CD8-positive, alpha-beta memory T cell (primary cell): ENCODE data around the gene DBF4. TPM values are rescaled to one million over a fixed set of nuclear protein-coding genes. Genes with fewer than 3 reads are reported as not detected.
"Not testable (repeated sequence)": the region's sequence is repeated elsewhere in the genome, so short reads cannot be mapped to it uniquely, and the experiment has no call there.

Experiments used
- CTCF ChIA-PET: fragments of 350-600 bp; sonication (Branson Sonifier 250); formaldehyde crosslinking; loops from one replicate; lab custom pipeline; 2021; ENCODE audit warnings: antibody characterized with exemption; lab: Charles Lee
- POLR2A ChIA-PET: fragments of 350-600 bp; sonication (Branson Sonifier 250); formaldehyde crosslinking; loops from one replicate; lab custom pipeline; 2021; ENCODE audit warnings: antibody characterized with exemption; lab: Charles Lee
- DNase-seq, 5 donors: peaks; one replicate each; pipeline versions ENCODE4 v3.0.0 to v3.0.0-alpha.2; 2020 to 2022; ENCODE audit warnings: mixed read lengths in 1 of 5
- H3K27ac ChIP-seq: one replicate; pipeline ENCODE4 v1.7.0; 2013; ENCODE audit warnings: low read depth, mild to moderate bottlenecking, low read length, moderate library complexity
- H3K27me3 ChIP-seq: 2 replicates; pipeline ENCODE4 v1.7.0; 2013; ENCODE audit warnings: low read length, mild to moderate bottlenecking; ENCODE audit not compliant: insufficient read depth, poor library complexity, severe bottlenecking
- H3K36me3 ChIP-seq: 2 replicates; pipeline ENCODE4 v1.7.0; 2013; ENCODE audit warnings: mild to moderate bottlenecking, low read length, moderate library complexity; ENCODE audit not compliant: insufficient read depth
- H3K4me1 ChIP-seq: 2 replicates; pipeline ENCODE4 v1.7.0; 2013; ENCODE audit warnings: mild to moderate bottlenecking, low read length, moderate library complexity; ENCODE audit not compliant: insufficient read depth
- H3K4me3 ChIP-seq: 2 replicates; pipeline ENCODE4 v1.7.0; 2013; ENCODE audit warnings: mild to moderate bottlenecking, low read length
- H3K9me3 ChIP-seq: 2 replicates; pipeline ENCODE4 v1.7.0; 2013; ENCODE audit warnings: mild to moderate bottlenecking, low read length
- H3K27ac Mint-ChIP-seq, 8 donors: one replicate each; pipeline ENCODE4 v1.8.0; 2020 to 2021; ENCODE audit warnings: mixed read lengths in 8 of 8, mild to moderate bottlenecking in 6 of 8, inconsistent platforms in 3 of 8, moderate library complexity in 3 of 8
- H3K27me3 Mint-ChIP-seq, 2 donors: one replicate each; pipeline ENCODE4 v1.8.0; 2020 to 2021; ENCODE audit warnings: mixed read lengths in 2 of 2, mild to moderate bottlenecking in 1 of 2, moderate library complexity in 1 of 2
- H3K36me3 Mint-ChIP-seq, 3 donors: one replicate each; pipeline ENCODE4 v1.8.0; 2020 to 2021; ENCODE audit warnings: mixed read lengths in 3 of 3, inconsistent platforms in 1 of 3, mild to moderate bottlenecking in 1 of 3
- H3K4me1 Mint-ChIP-seq, 3 donors: one replicate each; pipeline ENCODE4 v1.8.0; 2020 to 2021; ENCODE audit warnings: mixed read lengths in 3 of 3, inconsistent platforms in 1 of 3, mild to moderate bottlenecking in 1 of 3
- H3K4me3 Mint-ChIP-seq, 7 donors: one replicate each; pipeline ENCODE4 v1.8.0; 2020 to 2021; ENCODE audit warnings: mixed read lengths in 7 of 7, mild to moderate bottlenecking in 6 of 7, moderate library complexity in 4 of 7, inconsistent platforms in 2 of 7
- H3K9me3 Mint-ChIP-seq, 5 donors: one replicate each; pipeline ENCODE4 v1.8.0; 2020 to 2022; ENCODE audit warnings: mixed read lengths in 5 of 5, mild to moderate bottlenecking in 3 of 5, moderate library complexity in 2 of 5, inconsistent platforms in 1 of 5
- polyA plus RNA-seq: library from polyadenylated mRNA; unstranded; fragments of 300-500 nt; fragmentation: Illumina TruSeq; gene quantifications from one replicate; pipeline ENCODE4 v1.2.3, GENCODE V29; 2021
- total RNA-seq, 2 experiments: library from RNA; stranded (reverse); gene quantifications; one replicate each; pipeline ENCODE4 v1.2.3, GENCODE V29; 2021

DBF4 gene
- total and polyA plus RNA-seq, 3 experiments from 2014 or later = 30.4 to 67.1 (median 63.9) TPM

- peaks cover 1 to 16% of the 10 kb centered on the region in 2 donors for H3K27me3 Mint-ChIP-seq
Measured at GRCh38 chr7:87922759-87923395, 46.6 kb downstream of the DBF4 start.

GRCh38 chr7:87926581-87927461 lies 50.5 kb downstream of the DBF4 start:
- no peak overlapping the region for H3K27ac ChIP-seq
- no peaks in the 10 kb centered on the region for H3K4me1 ChIP-seq
- Mint-ChIP-seq H3K4me3 (no peak overlapping the region), H3K36me3 (no peaks in the 10 kb centered on the region), H3K9me3 (no peaks in the 10 kb centered on the region), H3K27me3 (peaks cover 1 to 3% of the 10 kb centered on the region in 2 donors), H3K4me1 (no peaks in the 10 kb centered on the region), H3K27ac (no peak overlapping the region)
- CTCF ChIA-PET = no interaction called here
- DNase-seq = no peak
- H3K36me3 ChIP-seq = no peaks in the 10 kb centered on the region
- POLR2A ChIA-PET = no interaction called here
- H3K4me3 ChIP-seq = no peak overlapping the region
- H3K27me3 ChIP-seq = no peaks in the 10 kb centered on the region
- no peaks in the 10 kb centered on the region for H3K9me3 ChIP-seq

More at GRCh38 chr7:87922759-87923395, 46.6 kb downstream of the DBF4 start:
- H3K9me3 ChIP-seq, H3K27ac ChIP-seq, H3K9me3 Mint-ChIP-seq, H3K27me3 ChIP-seq, H3K4me1 Mint-ChIP-seq, H3K4me3 Mint-ChIP-seq, H3K36me3 Mint-ChIP-seq, CTCF ChIA-PET, H3K36me3 ChIP-seq, H3K27ac Mint-ChIP-seq, DNase-seq, POLR2A ChIA-PET, H3K4me3 ChIP-seq, H3K4me1 ChIP-seq: not testable (repeated sequence)

GRCh38 chr7:87933605-87933952 lies 57.3 kb downstream of the DBF4 start:
- Mint-ChIP-seq H3K27me3 (no peaks in the 10 kb centered on the region), H3K4me3 (peak overlapping the region; percentile 88 to 95 (median 93)), H3K36me3 (peaks cover 0 to 12% (median 0%) of the 10 kb centered on the region in 3 donors), H3K27ac (peak overlapping the region; percentile 59 to 89 (median 79)), H3K4me1 (peaks cover 9 to 22% (median 13%) of the 10 kb centered on the region in 3 donors), H3K9me3 (no peaks in the 10 kb centered on the region)
- CTCF ChIA-PET = interaction anchor here (0.7 to 1.9 kb wide), 7 partner anchors 9 to 287 kb away, joined by 3 to 8 read pairs (median 3); partner anchors contain the start of genes DBF4 and SLC25A40
- Histone ChIP-seq H3K4me1 (peaks cover 6% of the 10 kb centered on the region), H3K9me3 (no peaks in the 10 kb centered on the region), H3K27ac (peak overlapping the region; percentile 38), H3K36me3 (no peaks in the 10 kb centered on the region), H3K27me3 (no peaks in the 10 kb centered on the region), H3K4me3 (peak overlapping the region; percentile 69)
- POLR2A ChIA-PET = interaction anchor here (0.7 to 1.5 kb wide), 3 partner anchors 16 to 329 kb away, joined by 3 to 14 read pairs (median 4); partner anchors contain the start of genes DBF4 and SLC25A40
- DNase-seq = no peak

GRCh38 chr7:87933953-87934698 lies 57.8 kb downstream of the DBF4 start, which contains the start of gene ADAM22:
Gene ADAM22, plus strand, starts transcription at chr7:87934251. Its CDS starts 215 bp downstream, at chr7:87934466.
- Mint-ChIP-seq H3K4me1 (peaks cover 9 to 22% (median 13%) of the 10 kb centered on the region in 3 donors), H3K36me3 (peaks cover 3 to 15% (median 3%) of the 10 kb centered on the region in 3 donors), H3K27ac (peak within 1 kb of the TSS; percentile 61 to 89 (median 79)), H3K9me3 (no peaks in the 10 kb centered on the region), H3K27me3 (peaks cover 0 to 3% of the 10 kb centered on the region in 2 donors), H3K4me3 (peak within 1 kb of the TSS; percentile 88 to 95 (median 93))
- Histone ChIP-seq H3K4me3 (peak within 1 kb of the TSS; percentile 69), H3K36me3 (no peaks in the 10 kb centered on the region), H3K27ac (peak within 1 kb of the TSS; percentile 38), H3K4me1 (peaks cover 6% of the 10 kb centered on the region), H3K9me3 (no peaks in the 10 kb centered on the region), H3K27me3 (no peaks in the 10 kb centered on the region)
- ChIA-PET CTCF (interaction anchor here (0.7 to 1.9 kb wide), 9 partner anchors 9 to 287 kb away, joined by 3 to 8 read pairs (median 3); partner anchors contain the start of genes DBF4 and SLC25A40), POLR2A (interaction anchor here (0.6 to 1.5 kb wide), 4 partner anchors 15 to 328 kb away, joined by 3 to 14 read pairs (median 4); partner anchors contain the start of genes DBF4 and SLC25A40)
- peak; percentile 75 to 92 (median 83) for DNase-seq

- H3K9me3 ChIP-seq = no peaks in the 10 kb centered on the region
- peaks cover 0 to 3% of the 10 kb centered on the region in 2 donors for H3K27me3 Mint-ChIP-seq
- DNase-seq = peak in 2 of 5 donors; percentile 10 to 23
- H3K4me3 ChIP-seq = peak overlapping the region; percentile 69
- peaks cover 9 to 22% (median 13%) of the 10 kb centered on the region in 3 donors for H3K4me1 Mint-ChIP-seq
- H3K9me3 Mint-ChIP-seq = no peaks in the 10 kb centered on the region
- peak overlapping the region in 5 of 8 donors; percentile 36 to 89 (median 69) for H3K27ac Mint-ChIP-seq
- peaks cover 4 to 17% (median 5%) of the 10 kb centered on the region in 3 donors for H3K36me3 Mint-ChIP-seq
- peak overlapping the region; percentile 38 for H3K27ac ChIP-seq
- no peaks in the 10 kb centered on the region for H3K27me3 ChIP-seq
- H3K36me3 ChIP-seq = no peaks in the 10 kb centered on the region
- ChIA-PET CTCF (interaction anchor here (0.7 to 1.9 kb wide), 6 partner anchors 10 to 286 kb away, joined by 3 to 8 read pairs (median 4); no protein-coding TSS in a partner anchor), POLR2A (interaction anchor here (0.6 to 1.5 kb wide), 2 partner anchors 14 to 235 kb away, joined by 3 to 4 read pairs; no protein-coding TSS in a partner anchor)
- peaks cover 6% of the 10 kb centered on the region for H3K4me1 ChIP-seq
- H3K4me3 Mint-ChIP-seq = peak overlapping the region; percentile 88 to 95 (median 93)
Measured at GRCh38 chr7:87934699-87935383, 58.5 kb downstream of the DBF4 start.

GRCh38 chr7:87935384-87935706 lies 59.1 kb downstream of the DBF4 start:
- Mint-ChIP-seq H3K36me3 (peaks cover 4 to 17% (median 5%) of the 10 kb centered on the region in 3 donors), H3K4me1 (peaks cover 9 to 22% (median 13%) of the 10 kb centered on the region in 3 donors), H3K4me3 (peak overlapping the region; percentile 88 to 95 (median 93)), H3K27me3 (peaks cover 0 to 3% of the 10 kb centered on the region in 2 donors), H3K9me3 (no peaks in the 10 kb centered on the region), H3K27ac (peak overlapping the region in 1 of 8 donors; percentile 40)
- Histone ChIP-seq H3K4me1 (peaks cover 6% of the 10 kb centered on the region), H3K27ac (no peak overlapping the region), H3K4me3 (peak overlapping the region; percentile 69), H3K36me3 (no peaks in the 10 kb centered on the region), H3K9me3 (no peaks in the 10 kb centered on the region), H3K27me3 (no peaks in the 10 kb centered on the region)
- POLR2A ChIA-PET = no interaction called here
- DNase-seq = no peak
- CTCF ChIA-PET = interaction anchor here (1.6 to 1.8 kb wide), 2 partner anchors 9 to 177 kb away, joined by 3 to 8 read pairs; no protein-coding TSS in a partner anchor

GRCh38 chr7:87941138-87941537 lies 64.8 kb downstream of the DBF4 start:
- Histone ChIP-seq H3K4me3 (no peak overlapping the region), H3K9me3 (no peaks in the 10 kb centered on the region), H3K27ac (no peak overlapping the region), H3K27me3 (no peaks in the 10 kb centered on the region), H3K4me1 (no peaks in the 10 kb centered on the region), H3K36me3 (no peaks in the 10 kb centered on the region)
- no peak overlapping the region for H3K4me3 Mint-ChIP-seq
- CTCF ChIA-PET = no interaction called here
- peaks cover 5 to 10% (median 5%) of the 10 kb centered on the region in 3 donors for H3K36me3 Mint-ChIP-seq
- DNase-seq = no peak
- POLR2A ChIA-PET = no interaction called here
- H3K27ac Mint-ChIP-seq = no peak overlapping the region
- no peaks in the 10 kb centered on the region for H3K9me3 Mint-ChIP-seq
- H3K4me1 Mint-ChIP-seq = peaks cover 0 to 4% (median 4%) of the 10 kb centered on the region in 3 donors
- H3K27me3 Mint-ChIP-seq = peaks cover 0 to 3% of the 10 kb centered on the region in 2 donors
